Endothelial cell of umbilical vein (primary cell): ENCODE measurements around the gene JTB. TPM values are rescaled to one million over a fixed set of nuclear protein-coding genes. Genes with fewer than 3 reads are reported as not detected.

Experiments used
- BruUV-seq: library from RNA; stranded (reverse); fragments of 400-500 nt; replicated peaks from 2 replicates; lab custom pipeline; 2021; lab: Mats Ljungman, UMichigan
- CTCF ChIA-PET: fragments of 300-600, 350-600 bp; sonication (Branson Sonifier 250); formaldehyde crosslinking; loops from one replicate; lab custom pipeline; 2021; ENCODE audit warnings: antibody characterized with exemption, inconsistent platforms; lab: Charles Lee
- POLR2A ChIA-PET: fragments of 300-600, 350-600 bp; sonication (Branson Sonifier 250); formaldehyde crosslinking; loops from one replicate; lab custom pipeline; 2021; ENCODE audit warnings: antibody characterized with exemption, inconsistent platforms; lab: Charles Lee
- DNase-seq: peaks from one replicate; pipeline ENCODE4 v3.0.0-alpha.2; 2011; ENCODE audit warnings: low read depth, low spot score
- FAIRE-seq: peaks from 2 replicates; lab custom pipeline; 2011; peaks lifted over from hg19 to GRCh38; lab: Jason Lieb, UNC
- H2AFZ ChIP-seq: 2 replicates; pipeline ENCODE4 v1.6.0; 2012; ENCODE audit warnings: low read depth, low read length, control low read depth, inconsistent platforms
- H3K27ac ChIP-seq: 2 replicates; pipeline ENCODE4 v1.5.1; 2011; ENCODE audit warnings: low read depth, mild to moderate bottlenecking, control low read depth, low read length, moderate library complexity; ENCODE audit not compliant: insufficient read depth
- H3K27me3 ChIP-seq, 2 experiments: 2 replicates each; pipeline versions ENCODE4 v1.6.0 to v1.6.1; 2011; ENCODE audit warnings: low read length in 2 of 2, mixed read lengths in 1 of 2; ENCODE audit not compliant: control insufficient read depth in 2 of 2, insufficient read depth in 2 of 2
- H3K36me3 ChIP-seq, 2 experiments: 2 replicates in 1 of 2; 3 replicates in 1 of 2; pipeline ENCODE4 v1.5.1; 2011; ENCODE audit warnings: low read length in 2 of 2, mild to moderate bottlenecking in 1 of 2, moderate library complexity in 1 of 2; ENCODE audit not compliant: control insufficient read depth in 2 of 2, insufficient read depth in 2 of 2; ENCODE audit errors: extremely low read depth in 1 of 2
- H3K4me1 ChIP-seq: 3 replicates; pipeline ENCODE4 v1.5.1; 2011; ENCODE audit warnings: mild to moderate bottlenecking, low read length; ENCODE audit not compliant: control insufficient read depth, insufficient read depth; ENCODE audit errors: extremely low read depth
- H3K4me2 ChIP-seq: 2 replicates; pipeline ENCODE4 v1.6.1; 2011; ENCODE audit warnings: low read length, control low read depth, mixed read lengths; ENCODE audit not compliant: insufficient read depth
- H3K4me3 ChIP-seq, 3 experiments: fragments of 200-600 bp in 1 of 3; sonication (generic), shearing (Covaris generic) in 1 of 3; replicated peaks in 1 of 3; 2 replicates each; pipeline ENCODE4 v1.5.1; 2011 to 2016; ENCODE audit warnings: control low read depth in 3 of 3, low read length in 3 of 3, mild to moderate bottlenecking in 2 of 3, inconsistent platforms in 1 of 3, low read depth in 1 of 3, moderate library complexity in 1 of 3; ENCODE audit not compliant: insufficient read depth in 1 of 3
- H3K79me2 ChIP-seq: 2 replicates; pipeline ENCODE4 v1.6.0; 2012; ENCODE audit warnings: low read length, inconsistent platforms; ENCODE audit not compliant: control insufficient read depth, insufficient read depth
- H3K9ac ChIP-seq: replicated peaks from 2 replicates; pipeline ENCODE3; 2011; ENCODE audit warnings: low read length, control low read depth; ENCODE audit not compliant: insufficient read depth; ENCODE audit errors: extremely low read depth
- H3K9me1 ChIP-seq: replicated peaks from 3 replicates; pipeline ENCODE4 v1.6.0; 2011; ENCODE audit warnings: mild to moderate bottlenecking, low read length; ENCODE audit not compliant: control insufficient read depth, insufficient read depth; ENCODE audit errors: extremely low read depth
- H3K9me3 ChIP-seq: replicated peaks from 2 replicates; pipeline ENCODE4 v1.5.1; 2012; ENCODE audit warnings: low read length, inconsistent platforms; ENCODE audit not compliant: control insufficient read depth, insufficient read depth
- H4K20me1 ChIP-seq: replicated peaks from 2 replicates; pipeline ENCODE3; 2011; ENCODE audit warnings: mild to moderate bottlenecking, low read length; ENCODE audit not compliant: control insufficient read depth, insufficient read depth; ENCODE audit errors: extremely low read depth
- EZH2 ChIP-seq: IDR thresholded peaks from 2 replicates; pipeline ENCODE4 v1.6.1; 2012; ENCODE audit warnings: borderline replicate concordance, low read depth, mild to moderate bottlenecking, moderate library complexity, low read length, inconsistent platforms; ENCODE audit not compliant: severe bottlenecking
- FOS ChIP-seq: IDR thresholded peaks from 2 replicates; pipeline ENCODE4 v1.6.1; 2011; ENCODE audit warnings: mild to moderate bottlenecking, low read length, moderate library complexity, borderline replicate concordance; ENCODE audit not compliant: insufficient read depth
- MYC ChIP-seq: IDR thresholded peaks from one replicate; pipeline ENCODE4 v1.6.1; 2011; ENCODE audit warnings: mild to moderate bottlenecking, low read depth, low read length
- POLR2A ChIP-seq: IDR thresholded peaks from 2 replicates; pipeline ENCODE4 v1.6.1; 2012; ENCODE audit warnings: low read depth, mild to moderate bottlenecking, control low read depth, low read length
- POLR2AphosphoS5 ChIP-seq: IDR thresholded peaks from 2 replicates; pipeline ENCODE4 v1.6.1; 2012; ENCODE audit warnings: low read depth, mild to moderate bottlenecking, control low read depth, low read length, moderate library complexity; ENCODE audit not compliant: insufficient read depth
- dilution Hi-C: fragments of 300-500 bp; cut with MboI; formaldehyde crosslinking; loops from one replicate; pipeline ENCODE4 v1.15.0; 2019; ENCODE audit warnings: low sequenced_read_pairs; ENCODE audit not compliant: extremely low pct_ligation_motif_present
- intact Hi-C: fragments of 100-400 bp; cut with micrococcal nuclease; formaldehyde crosslinking; loops from one replicate; pipeline ENCODE4 v1.10.0; 2022
- polyA plus RNA-seq, 4 experiments: library from polyadenylated mRNA; depleted of rRNA in 3 of 4; stranded (reverse) in 3 of 4; unstranded in 1 of 4; fragments of >200 nt; gene quantifications; 2 replicates each; pipeline versions ENCODE4 v1.2.1 to v1.2.3, GENCODE V29; 2011 to 2012; ENCODE audit warnings: missing spikeins in 1 of 4
- total RNA-seq: library from RNA; stranded (reverse); gene quantifications from 2 replicates; pipeline ENCODE4 v1.2.3, GENCODE V29; 2021
- TF ChIP-seq, protein P1 (sequence below): IDR thresholded peaks from 2 replicates; pipeline ENCODE4 v1.6.1; 2011; ENCODE audit not compliant: insufficient read depth, insufficient read length

Gene JTB
- total and polyA plus RNA-seq, 2 donors (not counting 3 experiments of a cell fraction or from before 2014, with no cell fraction given) = 90.2 to 149 TPM

DNA sequence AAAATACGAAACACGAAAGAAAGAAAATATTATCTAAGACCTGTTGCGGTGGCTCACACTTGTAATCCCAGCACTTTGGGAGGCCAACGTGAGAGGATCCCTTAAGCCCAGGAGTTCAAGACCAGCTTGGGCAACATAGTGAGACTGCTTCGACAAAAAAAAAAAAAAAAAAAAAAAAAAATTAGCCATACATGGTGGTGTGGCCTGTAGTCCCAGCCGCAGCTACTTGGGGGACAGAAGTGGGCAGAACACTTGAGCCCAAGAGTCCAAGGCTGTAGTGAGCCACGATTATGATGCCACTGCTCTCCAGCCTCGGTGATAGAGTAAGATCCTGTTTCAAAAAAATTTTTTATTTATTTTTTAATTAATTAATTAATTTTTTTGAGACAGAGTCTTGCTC, 10.1 kb upstream of the JTB start:
- dilution Hi-C loops (no loop called here), intact Hi-C loops (loop anchor here (2.0 to 5.0 kb wide), 2 partner anchors 285 to 415 kb away; partner anchors contain the start of gene HAX1)
- FAIRE-seq = no peak
- TF ChIP-seq FOS = no peak
- TF ChIP-seq POLR2A = no peak
- TF ChIP-seq POLR2AphosphoS5 = no peak
- TF ChIP-seq, protein P1, sequence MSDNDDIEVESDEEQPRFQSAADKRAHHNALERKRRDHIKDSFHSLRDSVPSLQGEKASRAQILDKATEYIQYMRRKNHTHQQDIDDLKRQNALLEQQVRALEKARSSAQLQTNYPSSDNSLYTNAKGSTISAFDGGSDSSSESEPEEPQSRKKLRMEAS = no peak
- no peak for TF ChIP-seq MYC
- no peak for TF ChIP-seq EZH2
- H3K27ac ChIP-seq = no peak overlapping the region
- no peak for DNase-seq
- POLR2A ChIA-PET = interaction anchor here (1.7 kb wide), 1 partner anchor 189 kb away, joined by 4 read pairs; no protein-coding TSS in a partner anchor
- peaks cover 34% of the 10 kb centered on the region for H3K79me2 ChIP-seq
- H3K4me1 ChIP-seq = peaks cover 33% of the 10 kb centered on the region
- no peaks in the 10 kb centered on the region for H3K27me3 ChIP-seq
- H3K4me2 ChIP-seq = no peak overlapping the region
- no peaks in the 10 kb centered on the region for H3K9me1 ChIP-seq
- no peak overlapping the region for H3K9ac ChIP-seq
- H3K9me3 ChIP-seq = no peaks in the 10 kb centered on the region
- H2AFZ ChIP-seq = no peak overlapping the region
- CTCF ChIA-PET = interaction anchor here (0.6 to 2.7 kb wide), 25 partner anchors 10 to 416 kb away, joined by 3 to 65 read pairs (median 5); partner anchors contain the start of genes CREB3L4, DENND4B, JTB and NPR1
- no TSS peak for BruUV-seq
- H4K20me1 ChIP-seq = no peaks in the 10 kb centered on the region
- H3K36me3 ChIP-seq = peaks cover 8 to 10% of the 10 kb centered on the region in 2 experiments
- H3K4me3 ChIP-seq = no peak overlapping the region
